ENCODE measurements around the gene SH3RF2.
A peak's percentile ranks its signal among the peaks of the same experiment; 100 is the strongest.

The SH3RF2 gene

DNA sequence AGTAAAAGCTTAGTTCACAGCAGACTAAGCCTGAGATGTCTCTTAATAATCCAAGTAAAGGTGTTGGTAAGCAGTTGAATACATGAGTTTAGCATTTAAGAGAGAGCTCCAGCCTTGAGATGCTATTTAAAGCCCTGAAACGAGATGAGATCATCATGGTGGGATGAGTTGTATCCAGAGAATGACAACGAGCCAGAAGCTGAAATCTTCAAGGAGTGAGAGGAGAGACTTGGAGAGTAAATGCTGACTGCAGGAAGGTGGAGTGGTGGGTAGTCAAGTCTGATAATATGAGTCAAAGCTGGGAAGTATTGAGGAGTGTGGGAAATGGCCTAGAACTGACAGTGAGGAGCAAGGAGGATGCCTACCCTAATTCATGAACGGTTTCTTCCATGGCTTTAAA lies 115.3 kb downstream of the SH3RF2 start:
- TF ChIP-seq, protein P1, sequence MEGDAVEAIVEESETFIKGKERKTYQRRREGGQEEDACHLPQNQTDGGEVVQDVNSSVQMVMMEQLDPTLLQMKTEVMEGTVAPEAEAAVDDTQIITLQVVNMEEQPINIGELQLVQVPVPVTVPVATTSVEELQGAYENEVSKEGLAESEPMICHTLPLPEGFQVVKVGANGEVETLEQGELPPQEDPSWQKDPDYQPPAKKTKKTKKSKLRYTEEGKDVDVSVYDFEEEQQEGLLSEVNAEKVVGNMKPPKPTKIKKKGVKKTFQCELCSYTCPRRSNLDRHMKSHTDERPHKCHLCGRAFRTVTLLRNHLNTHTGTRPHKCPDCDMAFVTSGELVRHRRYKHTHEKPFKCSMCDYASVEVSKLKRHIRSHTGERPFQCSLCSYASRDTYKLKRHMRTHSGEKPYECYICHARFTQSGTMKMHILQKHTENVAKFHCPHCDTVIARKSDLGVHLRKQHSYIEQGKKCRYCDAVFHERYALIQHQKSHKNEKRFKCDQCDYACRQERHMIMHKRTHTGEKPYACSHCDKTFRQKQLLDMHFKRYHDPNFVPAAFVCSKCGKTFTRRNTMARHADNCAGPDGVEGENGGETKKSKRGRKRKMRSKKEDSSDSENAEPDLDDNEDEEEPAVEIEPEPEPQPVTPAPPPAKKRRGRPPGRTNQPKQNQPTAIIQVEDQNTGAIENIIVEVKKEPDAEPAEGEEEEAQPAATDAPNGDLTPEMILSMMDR (IDR thresholded peaks at IDR 0.05; ENCODE audit: low read depth, low read length, missing control alignments), result no peak
- DNase-seq (ENCODE audit: low read depth), result no peak
- in situ Hi-C loops (cut with HindIII; ENCODE audit: low sequenced_read_pairs), result loop anchor here (25.0 kb wide), 1 partner anchor 364 kb away; no protein-coding TSS in a partner anchor
- no peak overlapping the region for H3K4me3 ChIP-seq (ENCODE audit: low read depth, low read length)

DNA sequence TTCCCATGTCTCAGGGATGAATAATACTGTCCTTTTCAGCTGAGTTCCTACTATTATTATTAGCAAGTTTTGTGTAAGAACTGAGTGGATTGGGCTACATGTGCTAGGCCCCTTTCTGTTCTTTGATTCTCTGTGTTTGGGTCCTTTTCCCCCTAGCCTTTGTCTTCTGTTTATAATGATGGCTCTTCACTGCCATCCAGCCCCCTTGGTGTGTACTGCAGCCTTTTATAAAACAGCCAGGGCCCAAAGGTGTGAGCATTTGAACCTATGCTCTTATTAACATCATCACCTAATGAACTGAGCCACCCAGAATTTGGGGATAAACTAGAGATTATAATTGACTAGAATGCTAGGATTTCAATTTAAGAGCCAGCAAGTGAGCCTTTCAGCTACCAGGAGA lies 116.4 kb downstream of the SH3RF2 start:
- in situ Hi-C loops (cut with HindIII; ENCODE audit: low sequenced_read_pairs), result loop anchor here (25.0 kb wide), 1 partner anchor 365 kb away; no protein-coding TSS in a partner anchor

DNA sequence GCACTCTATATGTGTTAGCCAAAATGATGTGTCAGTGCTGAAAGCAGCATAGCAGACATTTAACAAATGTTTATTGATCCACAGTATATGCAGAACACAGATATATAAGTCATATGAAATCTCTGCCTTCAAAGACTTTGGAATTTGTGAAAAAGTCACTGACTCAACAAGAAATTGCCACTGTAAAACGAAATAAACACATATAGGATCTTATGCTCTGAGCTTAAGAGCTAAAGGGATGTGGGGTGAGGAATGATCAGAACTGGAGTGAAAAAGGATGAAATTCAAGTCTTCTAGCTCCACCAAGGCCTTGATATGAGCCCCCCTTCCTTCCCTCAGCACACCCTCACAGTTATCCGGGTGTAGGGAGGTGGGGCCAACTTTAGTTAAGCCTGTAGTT lies 119.1 kb downstream of the SH3RF2 start:
- in situ Hi-C loops (cut with HindIII; ENCODE audit: low sequenced_read_pairs), result loop anchor here (25.0 kb wide), 1 partner anchor 368 kb away; no protein-coding TSS in a partner anchor
- TF ChIP-seq, protein P1 (IDR thresholded peaks at IDR 0.05; ENCODE audit: low read depth, low read length, missing control alignments), result no peak
- DNase-seq (ENCODE audit: low read depth), result no peak
- no peak overlapping the region for H3K4me3 ChIP-seq (ENCODE audit: low read depth, low read length)

More for the DNA sequence above, 116.4 kb downstream of the SH3RF2 start:
- no peak for DNase-seq (ENCODE audit: low read depth)
- TF ChIP-seq, protein P1 (IDR thresholded peaks at IDR 0.05; ENCODE audit: low read depth, low read length, missing control alignments), result peak; percentile 51
- no peak overlapping the region for H3K4me3 ChIP-seq (ENCODE audit: low read depth, low read length)

DNA sequence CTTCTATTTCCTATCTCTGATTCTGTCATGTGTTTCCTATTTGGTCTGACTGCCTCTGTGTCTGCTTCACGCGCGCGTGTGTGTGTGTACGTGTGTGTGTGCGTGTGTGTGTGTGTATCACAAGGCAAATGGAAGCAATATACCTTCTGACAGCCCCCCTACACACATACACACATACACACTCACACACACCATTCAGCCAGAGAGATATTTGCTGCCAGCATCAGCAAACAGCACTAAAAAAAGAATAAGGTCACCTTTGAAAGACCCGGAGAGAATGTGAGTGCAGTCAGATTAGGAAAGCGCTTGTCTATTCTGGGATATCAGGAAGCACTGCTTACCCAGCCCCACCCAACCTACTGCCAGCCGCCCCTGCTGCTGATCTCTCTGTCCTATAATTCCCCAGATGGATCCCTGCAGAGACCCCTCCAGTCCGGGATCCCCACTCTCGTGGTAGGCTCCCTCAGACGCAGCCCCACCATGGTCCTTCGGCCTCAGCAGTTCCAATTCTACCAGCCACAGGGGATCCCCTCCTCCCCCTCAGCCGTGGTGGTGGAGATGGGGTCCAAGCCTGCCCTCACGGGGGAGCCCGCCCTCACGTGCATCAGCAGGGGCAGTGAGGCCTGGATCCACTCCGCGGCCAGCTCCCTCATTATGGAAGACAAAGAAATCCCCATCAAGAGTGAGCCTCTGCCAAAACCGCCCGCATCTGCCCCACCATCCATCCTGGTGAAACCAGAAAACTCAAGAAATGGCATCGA lies 123.3 kb downstream of the SH3RF2 start:
- DNase-seq (ENCODE audit: low read depth), result no peak
- no peak overlapping the region for H3K4me3 ChIP-seq (ENCODE audit: low read depth, low read length)
- in situ Hi-C loops (cut with HindIII; ENCODE audit: low sequenced_read_pairs), result loop anchor here (25.0 kb wide), 1 partner anchor 372 kb away; no protein-coding TSS in a partner anchor
- TF ChIP-seq, protein P1 (IDR thresholded peaks at IDR 0.05; ENCODE audit: low read depth, low read length, missing control alignments), result no peak

DNA sequence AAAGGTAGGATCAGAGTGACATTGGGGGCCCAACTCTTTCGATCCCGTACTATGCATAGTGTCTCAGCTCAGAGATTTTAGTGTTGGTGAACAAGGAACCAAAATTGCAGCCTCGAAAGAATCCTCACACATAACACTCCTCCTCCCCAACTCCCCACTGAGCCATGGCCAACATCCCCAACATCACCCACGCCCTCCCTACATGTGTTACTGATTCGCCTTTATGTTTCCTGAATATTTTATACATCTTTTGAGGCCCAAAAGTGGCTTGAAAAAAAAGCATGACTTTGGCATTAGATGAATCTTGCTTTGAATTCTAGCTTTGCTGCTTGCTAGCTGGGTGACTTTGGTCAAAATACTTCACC lies 123.8 kb downstream of the SH3RF2 start:
- TF ChIP-seq, protein P1 (IDR thresholded peaks at IDR 0.05; ENCODE audit: low read depth, low read length, missing control alignments), result no peak
- DNase-seq (ENCODE audit: low read depth), result no peak
- in situ Hi-C loops (cut with HindIII; ENCODE audit: low sequenced_read_pairs), result loop anchor here (25.0 kb wide), 1 partner anchor 373 kb away; no protein-coding TSS in a partner anchor
- no peak overlapping the region for H3K4me3 ChIP-seq (ENCODE audit: low read depth, low read length)

DNA sequence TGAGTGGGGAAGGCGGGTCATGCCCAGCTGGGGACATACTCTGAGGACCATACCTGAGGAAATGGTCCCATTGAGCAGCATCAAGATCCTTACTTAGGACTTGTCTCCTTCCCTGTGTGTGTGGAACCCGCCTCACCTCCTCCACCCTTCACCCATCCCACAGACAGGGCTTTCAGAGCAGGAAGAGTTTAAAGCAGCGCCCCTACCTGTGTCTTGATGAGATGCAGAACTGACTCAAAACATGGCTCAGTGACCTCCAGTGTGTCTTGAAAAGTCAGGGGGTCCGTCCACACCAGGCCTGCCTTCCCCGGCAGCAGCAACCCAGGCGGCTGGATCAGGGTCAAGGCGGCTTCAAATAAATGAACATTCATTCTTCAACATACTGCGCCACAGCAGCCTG lies 130.6 kb downstream of the SH3RF2 start:
- TF ChIP-seq, protein P1 (IDR thresholded peaks at IDR 0.05; ENCODE audit: low read depth, low read length, missing control alignments), result no peak
- no peak for DNase-seq (ENCODE audit: low read depth)
- no peak overlapping the region for H3K4me3 ChIP-seq (ENCODE audit: low read depth, low read length)
- in situ Hi-C loops (cut with HindIII; ENCODE audit: low sequenced_read_pairs), result loop anchor here (25.0 kb wide), 1 partner anchor 380 kb away; no protein-coding TSS in a partner anchor

Data from astrocyte of the cerebellum (primary cell).